Upper lobe of left lung (tissue), 4 donors: ENCODE measurements around the gene GLUL.

Experiments used
- EP300 ChIP-seq, 4 donors: sonication (generic); formaldehyde crosslinking; IDR thresholded peaks; one replicate each; pipeline ENCODE4 v1.5.1; 2017; ENCODE audit warnings: antibody characterized with exemption in 4 of 4, control low read depth in 2 of 4
- POLR2A ChIP-seq, 4 donors: fragments of 450-650 bp; IDR thresholded peaks; one replicate each; pipeline ENCODE4 v1.5.1; 2016 to 2017; ENCODE audit warnings: antibody characterized with exemption in 4 of 4, mild to moderate bottlenecking in 2 of 4
- POLR2AphosphoS5 ChIP-seq, 2 donors: sonication (generic); formaldehyde crosslinking; IDR thresholded peaks; one replicate each; pipeline ENCODE4 v1.5.1; 2017; ENCODE audit warnings: antibody characterized with exemption in 2 of 2
- TF ChIP-seq, protein P1 (sequence below), 6 experiments: fragments of 450-650 bp in 4 of 6; fragments of 200-600 bp in 2 of 6; sonication (generic) in 2 of 6; IDR thresholded peaks; one replicate each; pipeline ENCODE4 v1.5.1; 2016 to 2019; ENCODE audit warnings: antibody characterized with exemption in 6 of 6

- TF ChIP-seq, protein P1, sequence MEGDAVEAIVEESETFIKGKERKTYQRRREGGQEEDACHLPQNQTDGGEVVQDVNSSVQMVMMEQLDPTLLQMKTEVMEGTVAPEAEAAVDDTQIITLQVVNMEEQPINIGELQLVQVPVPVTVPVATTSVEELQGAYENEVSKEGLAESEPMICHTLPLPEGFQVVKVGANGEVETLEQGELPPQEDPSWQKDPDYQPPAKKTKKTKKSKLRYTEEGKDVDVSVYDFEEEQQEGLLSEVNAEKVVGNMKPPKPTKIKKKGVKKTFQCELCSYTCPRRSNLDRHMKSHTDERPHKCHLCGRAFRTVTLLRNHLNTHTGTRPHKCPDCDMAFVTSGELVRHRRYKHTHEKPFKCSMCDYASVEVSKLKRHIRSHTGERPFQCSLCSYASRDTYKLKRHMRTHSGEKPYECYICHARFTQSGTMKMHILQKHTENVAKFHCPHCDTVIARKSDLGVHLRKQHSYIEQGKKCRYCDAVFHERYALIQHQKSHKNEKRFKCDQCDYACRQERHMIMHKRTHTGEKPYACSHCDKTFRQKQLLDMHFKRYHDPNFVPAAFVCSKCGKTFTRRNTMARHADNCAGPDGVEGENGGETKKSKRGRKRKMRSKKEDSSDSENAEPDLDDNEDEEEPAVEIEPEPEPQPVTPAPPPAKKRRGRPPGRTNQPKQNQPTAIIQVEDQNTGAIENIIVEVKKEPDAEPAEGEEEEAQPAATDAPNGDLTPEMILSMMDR (IDR thresholded peaks at IDR 0.05) = no peak
- TF ChIP-seq EP300 (IDR thresholded peaks at IDR 0.05) (no peak), POLR2AphosphoS5 (IDR thresholded peaks at IDR 0.05) (peak in 1 of 2 donors; percentile 3), POLR2A (IDR thresholded peaks at IDR 0.05) (peak in 1 of 4 donors; percentile 34)
Observed at GRCh38 chr1:182385885-182386853, 5.4 kb downstream of the GLUL start.
